Activated CD4-positive, alpha-beta memory T cell treated with anti-CD3 and anti-CD28 coated beads, Interleukin-2, amount 10 ng/mL, durations not matched to agents 7 days and 5 days (primary cell): ENCODE results near the gene PTRH1. TPM values are rescaled to one million over a fixed set of nuclear protein-coding genes. Genes with fewer than 3 reads are reported as not detected.

ENCODE experiments used
- CTCF ChIA-PET: fragments of 350-600 bp; sonication (Branson Sonifier 250); formaldehyde crosslinking; loops from one replicate; lab custom pipeline; 2021; ENCODE audit warnings: antibody characterized with exemption, inconsistent platforms; lab: Charles Lee
- POLR2A ChIA-PET: fragments of 350-600 bp; sonication (Branson Sonifier 250); formaldehyde crosslinking; loops from one replicate; lab custom pipeline; 2021; ENCODE audit warnings: antibody characterized with exemption; lab: Charles Lee
- DNase-seq: peaks from one replicate; pipeline ENCODE4 v3.0.0-alpha.2; 2020
- H3K27ac Mint-ChIP-seq: one replicate; pipeline ENCODE4 v1.8.0; 2021; ENCODE audit warnings: mild to moderate bottlenecking, mixed read lengths
- H3K27me3 Mint-ChIP-seq: one replicate; pipeline ENCODE4 v1.8.0; 2021; ENCODE audit warnings: mixed read lengths
- H3K36me3 Mint-ChIP-seq: one replicate; pipeline ENCODE4 v1.8.0; 2021; ENCODE audit warnings: low read depth, mixed read lengths
- H3K4me1 Mint-ChIP-seq: one replicate; pipeline ENCODE4 v1.8.0; 2021; ENCODE audit warnings: mixed read lengths
- H3K4me3 Mint-ChIP-seq: one replicate; pipeline ENCODE4 v1.8.0; 2021; ENCODE audit warnings: mild to moderate bottlenecking, mixed read lengths
- H3K9me3 Mint-ChIP-seq: one replicate; pipeline ENCODE4 v1.8.0; 2021; ENCODE audit warnings: mixed read lengths
- total RNA-seq, 2 experiments: library from RNA; stranded (reverse); gene quantifications; one replicate each; pipeline ENCODE4 v1.2.3, GENCODE V29; 2021

Gene PTRH1
- total RNA-seq, 2 experiments from 2014 or later = 10.5 to 12.0 TPM

DNA sequence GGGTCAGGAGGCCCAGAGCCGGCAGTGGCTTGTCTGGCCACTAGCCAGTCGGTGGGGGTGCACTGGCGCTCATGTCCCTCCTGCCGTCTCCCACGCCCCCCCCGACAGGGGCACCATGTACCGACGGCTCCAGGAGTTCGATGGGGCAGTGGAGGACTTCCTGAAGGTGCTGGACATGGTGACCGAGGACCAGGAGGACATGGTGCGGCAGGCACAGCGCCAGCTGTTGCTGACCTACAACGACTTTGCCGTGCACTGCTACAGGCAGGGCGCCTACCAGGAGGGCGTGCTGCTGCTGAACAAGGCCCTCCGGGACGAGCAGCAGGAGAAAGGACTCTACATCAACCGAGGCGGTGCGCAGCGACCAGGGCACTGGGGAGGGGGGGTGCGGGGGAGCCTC, 8.5 kb upstream of the PTRH1 start:
- no peak for DNase-seq
- Mint-ChIP-seq H3K27me3 (no peaks in the 10 kb centered on the region), H3K4me3 (no peak overlapping the region), H3K27ac (no peak overlapping the region), H3K4me1 (peaks cover 23% of the 10 kb centered on the region), H3K9me3 (no peaks in the 10 kb centered on the region), H3K36me3 (no peaks in the 10 kb centered on the region)
- ChIA-PET CTCF (no interaction called here), POLR2A (no interaction called here)

DNA sequence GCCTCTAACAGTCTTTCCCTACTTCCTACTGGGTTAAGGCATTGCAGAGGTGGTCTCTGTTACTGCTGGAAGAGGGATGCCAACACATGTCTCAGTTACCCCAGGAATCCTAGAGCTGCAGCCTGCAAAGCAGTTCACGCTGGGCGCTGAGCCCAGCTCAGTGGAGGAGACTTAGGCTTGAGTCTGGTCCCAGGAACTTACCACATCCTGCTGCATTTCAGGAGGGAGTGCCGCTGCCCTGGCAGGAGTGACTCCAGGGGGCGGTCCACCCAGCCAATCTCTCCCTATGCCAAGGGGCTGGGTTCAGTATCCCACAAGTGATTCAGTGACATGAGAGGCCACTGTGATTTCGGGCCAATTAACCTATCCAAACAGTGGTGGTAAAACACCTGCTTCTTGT, 8.0 kb upstream of the PTRH1 start:
- H3K9me3 Mint-ChIP-seq = no peaks in the 10 kb centered on the region
- no peak for DNase-seq

DNA sequence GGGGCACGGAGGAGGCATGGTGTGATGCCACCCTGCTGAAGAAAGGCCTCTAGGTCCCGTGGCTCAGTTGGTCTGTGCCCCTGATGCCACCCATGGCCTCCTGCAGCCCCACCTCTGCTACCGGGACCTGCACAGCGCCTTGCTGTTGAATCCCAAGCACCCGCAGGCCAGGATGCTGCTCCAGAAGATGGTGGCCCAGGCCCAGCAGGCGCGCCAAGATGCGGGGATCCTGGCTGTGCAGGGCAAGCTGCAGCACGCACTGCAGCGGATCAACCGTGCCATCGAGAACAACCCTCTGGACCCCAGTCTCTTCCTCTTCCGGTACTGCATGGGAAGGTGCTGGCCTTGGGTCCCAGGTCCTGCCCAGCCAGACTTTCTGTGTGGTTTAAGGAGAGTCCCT, 7.5 kb upstream of the PTRH1 start:
- DNase-seq = no peak
- Mint-ChIP-seq H3K4me1 (peaks cover 23% of the 10 kb centered on the region), H3K4me3 (no peak overlapping the region), H3K9me3 (no peaks in the 10 kb centered on the region), H3K36me3 (no peaks in the 10 kb centered on the region), H3K27ac (no peak overlapping the region), H3K27me3 (no peaks in the 10 kb centered on the region)
- POLR2A ChIA-PET = no interaction called here
- CTCF ChIA-PET = no interaction called here

More for the DNA sequence above, 8.0 kb upstream of the PTRH1 start:
- H3K27ac Mint-ChIP-seq = no peak overlapping the region
- ChIA-PET CTCF (no interaction called here), POLR2A (no interaction called here)
- peaks cover 23% of the 10 kb centered on the region for H3K4me1 Mint-ChIP-seq
- no peaks in the 10 kb centered on the region for H3K36me3 Mint-ChIP-seq
- H3K27me3 Mint-ChIP-seq = no peaks in the 10 kb centered on the region
- H3K4me3 Mint-ChIP-seq = no peak overlapping the region

DNA sequence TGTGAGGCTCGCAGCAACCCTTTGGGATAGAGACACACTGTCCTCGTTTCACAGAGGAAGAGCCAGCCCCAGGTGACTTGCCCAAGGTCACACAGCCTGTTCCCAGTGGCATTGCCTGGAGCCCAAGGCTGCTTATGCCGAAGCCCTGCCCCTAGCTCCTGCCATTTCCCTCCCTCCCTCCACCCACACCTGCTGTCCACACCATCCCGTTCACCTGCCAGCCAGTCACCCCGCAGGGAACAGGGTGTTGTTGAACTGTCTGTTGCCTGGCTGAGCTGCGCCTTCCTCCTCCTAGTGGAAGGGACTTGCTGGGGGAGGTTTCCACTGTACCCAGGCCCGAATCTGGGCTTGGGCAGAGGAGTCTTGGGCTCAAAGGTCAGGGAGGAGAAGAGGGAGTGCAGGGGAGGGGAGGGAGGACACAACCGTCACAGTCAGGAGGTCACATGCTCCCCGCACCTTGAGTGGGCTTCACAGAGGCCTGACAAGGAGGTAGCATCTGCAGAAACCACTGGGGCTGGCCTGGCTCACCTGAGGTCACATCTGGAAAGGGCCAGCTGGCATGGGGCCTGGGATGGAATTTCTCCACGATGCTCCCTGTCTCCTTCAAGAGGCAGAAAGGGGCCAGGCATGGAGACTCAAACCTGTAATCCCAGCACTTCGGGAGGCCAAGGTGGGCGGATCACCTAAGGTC, 6.7 kb upstream of the PTRH1 start:
- Mint-ChIP-seq H3K4me3 (no peak overlapping the region), H3K9me3 (no peaks in the 10 kb centered on the region), H3K27ac (no peak overlapping the region), H3K27me3 (no peaks in the 10 kb centered on the region), H3K36me3 (no peaks in the 10 kb centered on the region), H3K4me1 (peaks cover 23% of the 10 kb centered on the region)
- ChIA-PET POLR2A (interaction anchor here (1.1 to 1.5 kb wide), 2 partner anchors 9 to 13 kb away, joined by 3 read pairs; partner anchors contain the start of gene TOR2A), CTCF (no interaction called here)
- DNase-seq = no peak

DNA sequence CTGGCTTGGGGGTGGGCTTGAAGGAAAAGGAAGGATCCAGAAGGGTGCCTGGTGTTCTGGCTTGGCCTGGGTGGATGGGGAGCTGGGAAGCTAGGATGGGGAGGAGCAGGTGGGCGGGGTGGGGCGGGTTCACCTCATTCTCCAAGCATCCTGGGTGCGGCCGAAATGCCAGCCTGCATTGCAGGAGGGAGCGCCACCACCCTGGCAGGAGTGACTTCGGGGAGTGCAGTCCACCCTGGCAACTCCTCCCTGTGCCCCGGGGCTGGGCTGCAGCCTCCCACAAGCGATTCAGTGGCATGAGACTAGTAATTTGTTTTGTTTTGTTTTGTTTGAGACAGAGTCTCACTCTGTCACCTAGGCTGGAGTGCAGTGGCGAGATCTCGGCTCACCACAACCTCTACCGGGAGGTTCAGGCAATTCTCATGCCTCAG, 5.9 kb upstream of the PTRH1 start:
- Mint-ChIP-seq H3K4me1 (peaks cover 23% of the 10 kb centered on the region), H3K27ac (peak overlapping the region; percentile 60), H3K4me3 (peak overlapping the region; percentile 48), H3K27me3 (no peaks in the 10 kb centered on the region), H3K9me3 (no peaks in the 10 kb centered on the region), H3K36me3 (no peaks in the 10 kb centered on the region)
- POLR2A ChIA-PET = interaction anchor here (1.1 to 1.5 kb wide), 2 partner anchors 9 to 14 kb away, joined by 3 read pairs; partner anchors contain the start of gene TOR2A
- CTCF ChIA-PET = no interaction called here
- no peak for DNase-seq

DNA sequence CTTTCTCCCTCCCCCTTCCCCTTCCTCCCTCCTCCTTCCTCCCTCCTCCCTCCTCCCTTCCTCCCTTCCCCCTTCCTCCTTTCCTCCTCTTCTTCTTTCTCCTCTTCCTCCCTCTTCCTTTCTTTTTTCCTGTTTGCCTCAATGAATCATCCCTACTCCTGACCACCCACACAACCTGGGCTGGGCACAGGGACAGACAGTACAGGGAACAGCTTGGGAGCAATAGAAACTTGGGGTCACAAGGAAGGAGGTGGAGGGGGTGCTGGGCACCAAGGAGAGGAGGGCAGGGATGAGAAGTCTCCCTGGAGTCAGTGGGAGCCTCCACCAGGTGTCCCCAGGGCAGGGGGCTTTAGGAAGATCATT, 5.4 kb upstream of the PTRH1 start:
- CTCF ChIA-PET = interaction anchor here (1.9 kb wide), 1 partner anchor 14 kb away, joined by 10 read pairs; the partner anchor contains the start of gene TOR2A
- no peaks in the 10 kb centered on the region for H3K36me3 Mint-ChIP-seq
- peak overlapping the region; percentile 17 for H3K4me3 Mint-ChIP-seq
- H3K27me3 Mint-ChIP-seq = no peaks in the 10 kb centered on the region
- H3K4me1 Mint-ChIP-seq = peaks cover 28% of the 10 kb centered on the region
- H3K9me3 Mint-ChIP-seq = no peaks in the 10 kb centered on the region
- POLR2A ChIA-PET = no interaction called here
- peak overlapping the region; percentile 44 for H3K27ac Mint-ChIP-seq
- no peak for DNase-seq

DNA sequence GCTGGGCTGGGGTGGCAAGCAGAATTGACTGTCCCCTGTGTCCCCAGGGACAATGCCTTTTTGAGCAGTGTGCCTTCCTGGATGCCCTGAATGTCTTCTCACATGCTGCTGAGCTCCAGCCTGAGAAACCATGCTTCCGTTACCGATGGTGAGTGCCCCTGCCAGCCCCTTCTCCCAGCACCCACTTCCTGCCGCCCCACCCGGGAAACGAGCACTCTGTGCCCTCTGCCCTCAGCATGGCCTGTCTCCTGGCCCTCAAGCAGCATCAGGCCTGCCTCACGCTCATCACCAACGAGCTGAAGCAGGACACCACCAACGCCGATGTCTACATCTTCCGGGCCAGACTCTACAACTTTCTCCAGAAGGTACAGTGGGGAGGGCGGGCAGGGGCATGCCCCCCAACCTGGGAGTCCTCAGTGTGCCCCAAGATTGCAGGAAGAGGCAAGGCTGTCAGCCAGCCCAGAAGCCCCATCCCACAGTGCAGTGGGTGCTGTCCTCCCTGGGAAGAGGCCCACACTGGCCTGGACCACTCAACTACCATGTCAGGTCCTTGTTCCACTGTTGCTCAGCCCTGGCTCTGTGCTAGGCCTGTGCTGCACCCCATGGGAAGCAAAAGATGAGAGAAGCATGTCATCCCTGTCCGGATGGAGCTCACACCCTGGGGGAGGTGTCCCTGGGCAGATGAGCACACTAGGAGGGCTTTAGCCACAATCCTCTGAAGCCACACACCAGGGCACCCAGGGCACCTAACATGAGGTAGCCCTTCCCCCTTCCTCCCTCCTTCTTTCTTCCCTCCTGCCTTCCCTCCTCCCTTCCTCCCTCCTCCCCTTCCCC, 4.8 kb upstream of the PTRH1 start:
- CTCF ChIA-PET = interaction anchor here (0.9 to 1.9 kb wide), 2 partner anchors 13 to 15 kb away, joined by 3 to 10 read pairs; partner anchors contain the start of gene TOR2A
- POLR2A ChIA-PET = no interaction called here
- Mint-ChIP-seq H3K27me3 (no peaks in the 10 kb centered on the region), H3K4me1 (peaks cover 31% of the 10 kb centered on the region), H3K4me3 (peak overlapping the region; percentile 38), H3K27ac (peak overlapping the region; percentile 68), H3K9me3 (no peaks in the 10 kb centered on the region), H3K36me3 (no peaks in the 10 kb centered on the region)
- peak; percentile 39 for DNase-seq

DNA sequence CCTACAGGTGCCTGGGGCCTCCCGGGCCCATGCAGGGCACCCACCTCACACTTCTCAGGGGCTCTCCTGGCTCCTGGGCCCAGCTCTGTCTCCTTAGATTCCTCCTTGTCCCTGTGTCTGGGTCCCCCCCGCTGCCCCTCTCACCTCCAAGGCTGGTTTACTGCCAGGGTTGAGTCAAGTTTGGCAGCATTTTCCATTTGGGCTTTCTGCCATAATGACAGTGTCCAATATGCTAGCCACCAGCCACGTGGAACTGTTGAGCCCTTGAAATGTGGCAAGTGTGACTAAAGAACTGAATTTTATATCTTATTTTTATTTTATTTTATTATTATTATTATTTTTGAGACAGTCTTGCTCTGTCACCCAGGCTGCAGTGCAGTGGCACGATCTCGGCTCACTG, 2.3 kb upstream of the PTRH1 start:
- Mint-ChIP-seq H3K27ac (no peak overlapping the region), H3K4me3 (peak overlapping the region; percentile 30), H3K36me3 (no peaks in the 10 kb centered on the region), H3K9me3 (no peaks in the 10 kb centered on the region), H3K27me3 (no peaks in the 10 kb centered on the region), H3K4me1 (peaks cover 38% of the 10 kb centered on the region)
- ChIA-PET POLR2A (no interaction called here), CTCF (interaction anchor here (3.3 kb wide), 1 partner anchor 17 kb away, joined by 28 read pairs; the partner anchor contains the start of gene TOR2A)
- no peak for DNase-seq

DNA sequence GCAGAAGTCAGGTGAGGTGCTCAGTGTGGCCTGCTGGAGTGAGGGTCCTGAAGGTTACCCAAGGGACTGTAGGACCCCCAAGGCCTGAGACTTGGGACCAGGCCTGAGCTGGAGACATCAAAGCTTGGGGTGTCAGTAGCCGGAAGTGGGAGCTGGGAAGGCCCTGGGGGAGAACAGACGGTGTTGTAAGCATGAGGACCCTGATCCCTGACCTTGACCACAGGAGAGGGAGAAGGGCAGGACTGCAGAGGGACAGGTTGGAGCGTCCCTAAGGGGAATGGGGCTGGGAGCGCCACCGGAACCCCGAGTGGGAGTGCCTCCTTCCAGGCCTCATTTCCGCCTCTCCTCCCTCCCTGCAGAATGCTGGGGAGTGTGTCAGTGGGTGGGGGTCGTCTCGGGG, 949 bp upstream of the PTRH1 start:
- Mint-ChIP-seq H3K9me3 (no peaks in the 10 kb centered on the region), H3K27me3 (no peaks in the 10 kb centered on the region), H3K4me3 (peak overlapping the region; percentile 99), H3K27ac (peak overlapping the region; percentile 90), H3K36me3 (no peaks in the 10 kb centered on the region), H3K4me1 (peaks cover 40% of the 10 kb centered on the region)
- no peak for DNase-seq
- CTCF ChIA-PET = interaction anchor here (0.9 to 3.3 kb wide), 4 partner anchors 17 to 205 kb away, joined by 4 to 28 read pairs (median 6); partner anchors contain the start of gene TOR2A
- POLR2A ChIA-PET = interaction anchor here (0.8 to 3.1 kb wide), 5 partner anchors 12 to 60 kb away, joined by 3 to 23 read pairs (median 3); partner anchors contain the start of gene TOR2A

DNA sequence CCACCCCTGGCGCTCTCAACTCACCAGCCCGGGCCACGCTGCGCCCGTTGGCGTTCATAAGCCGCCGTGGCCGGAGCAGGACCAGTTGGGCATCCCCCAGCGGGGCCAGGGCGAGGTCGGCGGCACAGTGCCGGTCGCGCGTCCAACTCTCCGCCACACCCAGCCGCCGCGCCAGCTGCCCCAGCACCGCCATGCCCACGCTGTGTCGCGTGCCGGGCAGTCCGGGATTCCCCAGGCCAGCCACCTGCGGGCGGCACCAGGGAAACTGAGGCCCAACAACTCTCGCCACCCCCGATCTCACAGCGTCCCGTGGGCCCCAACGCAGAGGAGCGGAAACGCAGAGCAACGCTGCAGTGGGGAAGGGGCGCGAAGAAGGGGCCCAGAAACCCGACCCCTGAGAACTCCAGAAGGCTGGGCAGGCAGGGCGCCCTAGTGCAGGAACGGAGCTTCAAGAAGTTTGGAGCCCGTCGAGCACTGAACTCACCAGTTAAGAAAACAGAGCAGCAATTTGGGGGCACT, 453 bp downstream of the PTRH1 start:
- POLR2A ChIA-PET = interaction anchor here (1.0 to 3.1 kb wide), 5 partner anchors 11 to 190 kb away, joined by 3 to 23 read pairs (median 7); partner anchors contain the start of gene TOR2A
- no peak for DNase-seq
- Mint-ChIP-seq H3K36me3 (peaks cover 3% of the 10 kb centered on the region), H3K4me1 (peaks cover 42% of the 10 kb centered on the region), H3K27ac (peak overlapping the region; percentile 90), H3K4me3 (peak overlapping the region; percentile 99), H3K9me3 (no peaks in the 10 kb centered on the region), H3K27me3 (no peaks in the 10 kb centered on the region)
- CTCF ChIA-PET = interaction anchor here (1.0 to 3.3 kb wide), 5 partner anchors 9 to 206 kb away, joined by 3 to 28 read pairs (median 5); partner anchors contain the start of genes CFAP157 and TOR2A

DNA sequence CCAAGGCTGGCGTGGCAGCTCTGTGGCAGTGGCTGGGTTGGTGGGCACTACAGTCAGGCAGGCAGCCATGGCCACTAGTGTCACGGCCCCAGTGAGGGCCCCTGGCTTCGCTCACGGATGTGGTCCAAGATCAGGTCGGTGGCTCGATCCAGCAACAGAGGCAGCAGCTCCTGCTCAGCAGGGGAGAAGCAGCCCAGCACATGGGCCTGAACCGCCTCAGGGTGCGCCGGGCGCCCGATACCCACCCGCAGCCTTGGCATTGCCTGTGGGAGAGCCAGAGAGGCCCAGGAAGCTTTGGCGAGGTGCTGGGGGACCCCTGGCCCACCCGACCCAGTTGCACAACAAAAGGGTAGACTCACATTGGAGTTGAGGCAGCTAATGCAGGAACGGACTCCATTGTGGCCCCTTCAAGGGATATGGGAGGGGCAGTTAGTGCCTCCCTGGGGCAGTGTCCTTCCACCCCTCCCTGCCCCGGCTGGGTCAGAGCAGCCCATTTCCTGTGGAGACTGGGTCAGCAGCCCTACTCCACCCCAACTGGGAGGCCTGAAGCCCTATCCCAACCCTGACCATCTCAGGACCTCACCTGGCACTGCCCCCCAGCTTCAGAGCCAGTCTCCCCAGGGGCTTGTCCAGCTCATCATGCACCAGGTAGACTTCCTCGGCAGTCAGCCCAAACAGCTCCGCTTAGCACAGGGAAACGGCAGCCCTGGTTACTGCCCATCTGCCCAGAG, 1.3 kb downstream of the PTRH1 start:
- CTCF ChIA-PET = interaction anchor here (0.7 to 2.1 kb wide), 2 partner anchors 21 to 194 kb away, joined by 5 to 15 read pairs; partner anchors contain the start of gene TOR2A

DNA sequence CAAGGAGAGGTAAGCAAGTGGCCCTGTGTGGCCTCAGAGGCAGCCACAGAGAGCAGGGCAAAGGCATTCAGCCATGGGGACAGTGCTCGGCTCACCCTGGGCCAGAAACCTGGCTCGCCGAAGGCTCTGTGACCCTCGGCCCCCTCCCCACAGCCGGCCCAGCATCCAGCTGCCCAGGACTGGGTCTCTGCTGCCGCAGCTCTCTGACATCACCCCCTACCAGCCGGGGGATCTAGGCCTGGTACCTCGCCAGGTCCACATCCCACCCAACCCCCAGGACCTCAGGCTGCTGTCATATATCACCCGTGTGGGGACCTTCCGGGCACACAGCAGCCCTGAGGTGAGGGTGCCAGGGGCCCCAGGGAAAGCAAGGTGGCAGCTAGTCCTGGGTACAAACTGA, 2.6 kb downstream of the PTRH1 start:
- CTCF ChIA-PET = interaction anchor here (0.6 to 2.1 kb wide), 2 partner anchors 22 to 157 kb away, joined by 3 to 15 read pairs; partner anchors contain the start of gene TOR2A
- Mint-ChIP-seq H3K4me1 (peaks cover 33% of the 10 kb centered on the region), H3K27ac (no peak overlapping the region), H3K27me3 (no peaks in the 10 kb centered on the region), H3K4me3 (no peak overlapping the region), H3K9me3 (no peaks in the 10 kb centered on the region), H3K36me3 (peaks cover 5% of the 10 kb centered on the region)
- DNase-seq = no peak
- POLR2A ChIA-PET = interaction anchor here (1.4 kb wide), 1 partner anchor 22 kb away, joined by 4 read pairs; the partner anchor contains the start of gene TOR2A

More for the DNA sequence above, 1.3 kb downstream of the PTRH1 start:
- POLR2A ChIA-PET = interaction anchor here (1.4 to 3.1 kb wide), 4 partner anchors 10 to 190 kb away, joined by 4 to 23 read pairs (median 11); partner anchors contain the start of gene TOR2A
- Mint-ChIP-seq H3K4me1 (peaks cover 34% of the 10 kb centered on the region), H3K4me3 (peak overlapping the region; percentile 67), H3K9me3 (no peaks in the 10 kb centered on the region), H3K27ac (no peak overlapping the region), H3K27me3 (no peaks in the 10 kb centered on the region), H3K36me3 (peaks cover 3% of the 10 kb centered on the region)
- no peak for DNase-seq
